B cell (primary cell): Measurements from ENCODE around the gene SPEF1. TPM values are rescaled to one million over a fixed set of nuclear protein-coding genes. Genes with fewer than 3 reads are reported as not detected.

Source experiments
- ATAC-seq: fragments of 200-7000 bp; cut with Tn5 transposase; one replicate; pipeline ENCODE4 v1.10.0; 2021; ENCODE audit warnings: low read depth, mild to moderate bottlenecking, moderate number of reproducible peaks, moderate library complexity
- CTCF ChIA-PET: fragments of 350-600 bp; sonication (Branson Sonifier 250); formaldehyde crosslinking; loops from one replicate; lab custom pipeline; 2021; ENCODE audit warnings: antibody characterized with exemption, inconsistent platforms; lab: Charles Lee
- POLR2A ChIA-PET: fragments of 350-600 bp; sonication (Branson Sonifier 250); formaldehyde crosslinking; loops from one replicate; lab custom pipeline; 2021; ENCODE audit warnings: antibody characterized with exemption; lab: Charles Lee
- DNase-seq: peaks from one replicate; pipeline ENCODE4 v3.0.0; 2013
- H2AFZ ChIP-seq: 2 replicates; pipeline ENCODE4 v1.6.1; 2012; ENCODE audit warnings: mild to moderate bottlenecking, low read depth, low read length; ENCODE audit not compliant: insufficient read depth, poor library complexity, severe bottlenecking
- H3K27ac ChIP-seq, 2 donors: 1 replicate in 1 of 2; 2 replicates in 1 of 2; pipeline ENCODE4 v1.5.1; 2012 to 2013; ENCODE audit warnings: low read length in 2 of 2, mild to moderate bottlenecking in 2 of 2, moderate library complexity in 1 of 2
- H3K27me3 ChIP-seq, 4 experiments: fragments of 200-600 bp in 1 of 4; sonication (generic) in 1 of 4; replicated peaks in 1 of 4; 1 replicate in 2 of 4; 2 replicates in 2 of 4; pipeline versions ENCODE4 v1.6.1 to v1.7.0; 2013 to 2016; ENCODE audit warnings: low read length in 3 of 4, mild to moderate bottlenecking in 2 of 4, mixed read lengths in 1 of 4, moderate library complexity in 1 of 4; ENCODE audit not compliant: insufficient read depth in 4 of 4, control insufficient read depth in 3 of 4; ENCODE audit errors: control extremely low read depth in 1 of 4
- H3K36me3 ChIP-seq, 2 experiments: replicated peaks in 1 of 2; 1 replicate in 1 of 2; 2 replicates in 1 of 2; pipeline versions ENCODE4 v1.6.1 to v1.7.1; 2013; ENCODE audit warnings: low read length in 1 of 2; ENCODE audit not compliant: insufficient read depth in 2 of 2, control insufficient read depth in 1 of 2; ENCODE audit errors: control extremely low read depth in 1 of 2, extremely low read depth in 1 of 2
- H3K4me1 ChIP-seq, 2 donors: fragments of 200-600 bp in 1 of 2; sonication (generic) in 1 of 2; 1 replicate in 1 of 2; 2 replicates in 1 of 2; pipeline versions ENCODE4 v1.5.1 to v1.6.1; 2013 to 2017; ENCODE audit warnings: low read length in 2 of 2; ENCODE audit not compliant: control insufficient read depth in 2 of 2, insufficient read depth in 2 of 2
- H3K4me2 ChIP-seq: replicated peaks from 2 replicates; pipeline ENCODE3; 2012; ENCODE audit warnings: mild to moderate bottlenecking, low read depth, low read length; ENCODE audit not compliant: poor library complexity, severe bottlenecking
- H3K4me3 ChIP-seq, 5 experiments: fragments of 200-600 bp in 1 of 5; sonication (generic) in 1 of 5; 1 replicate in 3 of 5; 2 replicates in 2 of 5; pipeline versions ENCODE4 v1.5.1 to v1.7.0; 2011 to 2016; ENCODE audit warnings: low read length in 4 of 5, mild to moderate bottlenecking in 4 of 5, low read depth in 2 of 5, control low read depth in 1 of 5, moderate library complexity in 1 of 5; ENCODE audit not compliant: insufficient read depth in 1 of 5; ENCODE audit errors: control extremely low read depth in 1 of 5, extremely low read depth in 1 of 5
- H3K79me2 ChIP-seq: fragments of 200-600 bp; sonication (generic); one replicate; pipeline ENCODE4 v1.6.0; 2016; ENCODE audit warnings: low read length; ENCODE audit not compliant: control insufficient read depth, insufficient read depth
- H3K9ac ChIP-seq: fragments of 200-600 bp; sonication (generic); 2 replicates; pipeline ENCODE4 v1.6.1; 2017; ENCODE audit warnings: mild to moderate bottlenecking, low read length, moderate library complexity
- H3K9me3 ChIP-seq, 3 donors: one replicate each; pipeline versions ENCODE4 v1.6.1 to v1.7.1; 2013; ENCODE audit warnings: low read length in 2 of 3; ENCODE audit not compliant: control insufficient read depth in 2 of 3, insufficient read depth in 1 of 3; ENCODE audit errors: control extremely low read depth in 1 of 3
- H4K20me1 ChIP-seq: 2 replicates; pipeline ENCODE4 v1.6.0; 2012; ENCODE audit warnings: mild to moderate bottlenecking, low read length; ENCODE audit not compliant: insufficient read depth, control insufficient read depth, poor library complexity, severe bottlenecking
- H3K27ac Mint-ChIP-seq: one replicate; pipeline ENCODE4 v1.8.0; 2021; ENCODE audit warnings: mixed read lengths
- H3K27me3 Mint-ChIP-seq: one replicate; pipeline ENCODE4 v1.8.0; 2021; ENCODE audit warnings: mixed read lengths
- H3K4me1 Mint-ChIP-seq: one replicate; pipeline ENCODE4 v1.8.0; 2021; ENCODE audit warnings: mixed read lengths
- H3K4me3 Mint-ChIP-seq: one replicate; pipeline ENCODE4 v1.8.0; 2021; ENCODE audit warnings: mixed read lengths
- H3K9me3 Mint-ChIP-seq: one replicate; pipeline ENCODE4 v1.8.0; 2022; ENCODE audit warnings: mixed read lengths; ENCODE audit not compliant: insufficient read depth
- CTCF ChIP-seq: fragments of 200-600 bp; IDR thresholded peaks from one replicate; pipeline ENCODE4 v1.8.0; 2022; ENCODE audit warnings: antibody characterized with exemption, mild to moderate bottlenecking
- EZH2 ChIP-seq: IDR thresholded peaks from 2 replicates; pipeline ENCODE4 v1.6.1; 2012; ENCODE audit warnings: borderline replicate concordance, low read depth, mild to moderate bottlenecking, moderate library complexity, low read length; ENCODE audit not compliant: insufficient read depth, poor library complexity, severe bottlenecking
- WGBS: methylation state at CpG from one replicate; pipeline ENCODE4 v1.1.5; 2013; ENCODE audit warnings: missing lambda C conversion rate; ENCODE audit not compliant: insufficient coverage; 5-methylcytosine and 5-hydroxymethylcytosine counted together
- intact Hi-C: fragments of 100-400 bp; cut with micrococcal nuclease; formaldehyde crosslinking; loops from one replicate; pipeline ENCODE4 v1.10.0; 2022
- polyA plus RNA-seq: library from polyadenylated mRNA; depleted of rRNA; stranded (reverse); fragments of >200 nt; gene quantifications from 2 replicates; pipeline ENCODE4 v1.2.3, GENCODE V29; 2012
- total RNA-seq, 2 donors: library from RNA; stranded (reverse); fragments of 120-200 nt in 1 of 2; gene quantifications; 1 replicate in 1 of 2; 2 replicates in 1 of 2; pipeline versions ENCODE4 v1.2.3 to v1.2.4, GENCODE V29; 2013 to 2022

SPEF1 gene
- total and polyA plus RNA-seq, 2 donors (not counting 1 experiment from before 2014, with no cell fraction given) = not detected

- ChIA-PET CTCF (no interaction called here), POLR2A (no interaction called here)
- Histone ChIP-seq H3K9me3 (peaks cover 0 to 4% (median 0%) of the 10 kb centered on the region in 3 donors), H2AFZ (no peak overlapping the region), H4K20me1 (no peaks in the 10 kb centered on the region), H3K27me3 (no peaks in the 10 kb centered on the region), H3K4me1 (peaks cover 5 to 12% of the 10 kb centered on the region in 2 donors), H3K4me2 (no peak overlapping the region), H3K27ac (no peak overlapping the region), H3K9ac (no peak overlapping the region), H3K36me3 (peaks cover 0 to 8% of the 10 kb centered on the region in 2 experiments), H3K79me2 (peaks cover 13% of the 10 kb centered on the region), H3K4me3 (no peak overlapping the region)
- Mint-ChIP-seq H3K27me3 (no peaks in the 10 kb centered on the region), H3K9me3 (no peaks in the 10 kb centered on the region), H3K4me1 (peaks cover 11% of the 10 kb centered on the region), H3K4me3 (no peak overlapping the region), H3K27ac (no peak overlapping the region)
- WGBS = 98% methylated on average over 5 of the region's 11 CpGs
- DNase-seq (no peak), ATAC-seq (no peak)
- intact Hi-C loops = no loop called here
- no peak for TF ChIP-seq CTCF
- TF ChIP-seq EZH2 = no peak
These were observed 22.7 kb downstream of the SPEF1 start for GRCh38 chr20:3758566-3758965.

GRCh38 chr20:3757268-3757667 lies 24.0 kb downstream of the SPEF1 start:
- Histone ChIP-seq H2AFZ (no peak overlapping the region), H3K79me2 (peaks cover 13% of the 10 kb centered on the region), H3K27me3 (no peaks in the 10 kb centered on the region), H3K9ac (no peak overlapping the region), H3K4me1 (peaks cover 10 to 12% of the 10 kb centered on the region in 2 donors), H3K9me3 (peaks cover 0 to 4% (median 0%) of the 10 kb centered on the region in 3 donors), H3K27ac (no peak overlapping the region), H3K4me3 (no peak overlapping the region), H3K4me2 (no peak overlapping the region), H3K36me3 (peaks cover 0 to 8% of the 10 kb centered on the region in 2 experiments), H4K20me1 (no peaks in the 10 kb centered on the region)
- H3K4me3 Mint-ChIP-seq = no peak overlapping the region
- peaks cover 14% of the 10 kb centered on the region for H3K4me1 Mint-ChIP-seq
- no peak for ATAC-seq
- intact Hi-C loops = no loop called here
- H3K27me3 Mint-ChIP-seq = no peaks in the 10 kb centered on the region
- H3K9me3 Mint-ChIP-seq = no peaks in the 10 kb centered on the region
- no peak for DNase-seq
- WGBS = no CpG with 5 or more reads among the region's 2 CpGs
- H3K27ac Mint-ChIP-seq = no peak overlapping the region
- TF ChIP-seq EZH2 (no peak), CTCF (no peak)
- POLR2A ChIA-PET = no interaction called here
- CTCF ChIA-PET = interaction anchor here (0.9 to 2.8 kb wide), 5 partner anchors 9 to 98 kb away, joined by 3 to 10 read pairs (median 5); partner anchors contain the start of gene ADISSP
